ENCODE results near the gene PTPRB.

DNA sequence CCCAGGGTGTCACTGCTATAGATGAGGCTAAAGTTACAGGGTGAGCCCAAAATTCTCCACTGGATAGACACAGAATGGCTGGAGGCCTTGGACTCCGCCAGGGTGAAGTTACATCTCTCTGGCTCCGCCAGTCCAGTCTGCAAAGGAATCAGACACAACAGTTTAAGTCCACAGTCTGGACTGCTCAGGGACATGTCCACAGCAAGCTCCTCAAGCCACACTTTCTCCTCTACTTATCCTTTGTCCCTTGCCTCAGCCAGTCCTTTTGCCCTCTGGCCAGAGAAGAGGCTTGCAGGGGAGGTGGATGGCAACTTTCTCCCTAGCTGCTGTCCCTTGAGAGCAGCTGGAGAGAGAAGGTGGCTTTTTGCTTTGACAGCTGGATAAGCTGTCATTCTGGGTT, 28.0 kb downstream of the PTPRB start:
- TF ChIP-seq, protein P1, sequence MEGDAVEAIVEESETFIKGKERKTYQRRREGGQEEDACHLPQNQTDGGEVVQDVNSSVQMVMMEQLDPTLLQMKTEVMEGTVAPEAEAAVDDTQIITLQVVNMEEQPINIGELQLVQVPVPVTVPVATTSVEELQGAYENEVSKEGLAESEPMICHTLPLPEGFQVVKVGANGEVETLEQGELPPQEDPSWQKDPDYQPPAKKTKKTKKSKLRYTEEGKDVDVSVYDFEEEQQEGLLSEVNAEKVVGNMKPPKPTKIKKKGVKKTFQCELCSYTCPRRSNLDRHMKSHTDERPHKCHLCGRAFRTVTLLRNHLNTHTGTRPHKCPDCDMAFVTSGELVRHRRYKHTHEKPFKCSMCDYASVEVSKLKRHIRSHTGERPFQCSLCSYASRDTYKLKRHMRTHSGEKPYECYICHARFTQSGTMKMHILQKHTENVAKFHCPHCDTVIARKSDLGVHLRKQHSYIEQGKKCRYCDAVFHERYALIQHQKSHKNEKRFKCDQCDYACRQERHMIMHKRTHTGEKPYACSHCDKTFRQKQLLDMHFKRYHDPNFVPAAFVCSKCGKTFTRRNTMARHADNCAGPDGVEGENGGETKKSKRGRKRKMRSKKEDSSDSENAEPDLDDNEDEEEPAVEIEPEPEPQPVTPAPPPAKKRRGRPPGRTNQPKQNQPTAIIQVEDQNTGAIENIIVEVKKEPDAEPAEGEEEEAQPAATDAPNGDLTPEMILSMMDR (conservative IDR thresholded peaks at IDR 0.05 in 1 of 2, IDR thresholded peaks at IDR 0.05 in 1 of 2; ENCODE audit: extremely low read depth in 1 of 2, insufficient read depth in 1 of 2, low read depth in 1 of 2, low read length in 2 of 2), result no peak
- no peak for TF ChIP-seq EZH2 (IDR thresholded peaks at IDR 0.05; ENCODE audit: borderline replicate concordance, low read length)

Measured in mammary epithelial cell (primary cell).